Left cardiac atrium (tissue), 4 donors: Measurements from ENCODE around the gene GCN1. TPM values are rescaled to one million over a fixed set of nuclear protein-coding genes. Genes with fewer than 3 reads are reported as not detected.
"Not testable (repeated sequence)": the region's sequence is repeated elsewhere in the genome, so short reads cannot be mapped to it uniquely, and the experiment has no call there.

Experiments used
- ATAC-seq, 2 donors: fragments of 200-7000 bp; cut with Tn5 transposase; one replicate each; pipeline ENCODE4 v1.9.1; 2020; ENCODE audit warnings: mild to moderate bottlenecking in 2 of 2, moderate library complexity in 2 of 2
- DNase-seq: peaks from one replicate; pipeline ENCODE4 v3.0.0-alpha.2; 2020
- intact Hi-C, 2 donors: fragments of 100-400 bp; cut with DNase I; formaldehyde crosslinking; loops; one replicate each; pipeline versions ENCODE4 v1.14.1 to v1.15.1; 2022 to 2023
- long read RNA-seq: library from polyadenylated mRNA; unstranded; transcript quantifications from one replicate; pipeline ENCODE4 v2.0.0, GENCODE V29; 2021
- total RNA-seq, 2 donors: library from RNA; stranded (reverse); fragmentation: NEBNext Ultra II Directional; extraction: Animal tissue kit (Norgen Biotek cat#: 25700); gene quantifications; one replicate each; pipeline ENCODE4 v1.2.1, GENCODE V29; 2021
- donor health status: DM: no; HTN: yes; CAD: no.
- donor health status: DM: no; HTN: yes; CAD: no; lungs with severe emphysema.
- donor health status: DM: yes; HTN: yes; CAD: no.
- donor health status: Dilated cardiomyopathy.

GCN1 gene
- total RNA-seq: 10 to 100 TPM; 36.1 to 51.9 TPM
- long read RNA-seq, partial matches to known transcripts: 26 of 27 reads
- long read RNA-seq, other reads (novel, unspliced or antisense): 1 of 27 reads

GRCh38 chr12:120194534-120195395, at the start of gene GCN1:
Gene GCN1, minus strand, starts transcription at chr12:120194715. Its CDS starts 18 bp downstream, at chr12:120194697.
- peak; percentile 88 for DNase-seq
- ATAC-seq: peak; percentile 97
- intact Hi-C loops: no loop called here

- DNase-seq (no peak), ATAC-seq (no peak)
- intact Hi-C loops: no loop called here
Measured at GRCh38 chr12:120242971-120243699, 48.6 kb upstream of the GCN1 start.

- DNase-seq (peak; percentile 63), ATAC-seq (peak; percentile 38 to 45)
- intact Hi-C loops: no loop called here
Measured at GRCh38 chr12:120242275-120242799, 47.8 kb upstream of the GCN1 start.

GRCh38 chr12:120241561-120242274, 47.2 kb upstream of the GCN1 start:
- ATAC-seq (no peak), DNase-seq (no peak)
- intact Hi-C loops: no loop called here

- intact Hi-C loops: no loop called here
- ATAC-seq: no peak
- DNase-seq: peak; percentile 13
Measured at GRCh38 chr12:120240495-120240833, 45.9 kb upstream of the GCN1 start.

GRCh38 chr12:120239776-120240494, 45.4 kb upstream of the GCN1 start:
- DNase-seq: no peak
- intact Hi-C loops: no loop called here

GRCh38 chr12:120238839-120239445, 44.4 kb upstream of the GCN1 start:
- DNase-seq (peak; percentile 7), ATAC-seq (no peak)
- intact Hi-C loops: no loop called here

More at GRCh38 chr12:120239776-120240494, 45.4 kb upstream of the GCN1 start:
- ATAC-seq: no peak

GRCh38 chr12:120238217-120238616, 43.7 kb upstream of the GCN1 start:
- intact Hi-C loops: no loop called here
- ATAC-seq: no peak
- no peak for DNase-seq

- ATAC-seq (peak; percentile 14 to 34), DNase-seq (peak; percentile 83)
- intact Hi-C loops: no loop called here
Measured at GRCh38 chr12:120237360-120238171, 43.1 kb upstream of the GCN1 start.

- intact Hi-C loops: not testable (repeated sequence)
Measured at GRCh38 chr12:120236809-120237208, 42.3 kb upstream of the GCN1 start.

GRCh38 chr12:120235369-120236323, 41.1 kb upstream of the GCN1 start:
- DNase-seq (no peak), ATAC-seq (peak; percentile 0 to 1)
- intact Hi-C loops: no loop called here

More at GRCh38 chr12:120236809-120237208, 42.3 kb upstream of the GCN1 start:
- not testable (repeated sequence) for DNase-seq, ATAC-seq

- intact Hi-C loops: no loop called here
- ATAC-seq (peak; percentile 62 to 77), DNase-seq (peak; percentile 90)
Measured at GRCh38 chr12:120234643-120235368, 40.3 kb upstream of the GCN1 start.

- intact Hi-C loops: no loop called here
- ATAC-seq (peak in 1 of 2 donors; percentile 14), DNase-seq (peak; percentile 75)
Measured at GRCh38 chr12:120231316-120232011, 36.9 kb upstream of the GCN1 start.

GRCh38 chr12:120230974-120231315, 36.4 kb upstream of the GCN1 start:
- DNase-seq (peak; percentile 23), ATAC-seq (no peak)
- intact Hi-C loops: no loop called here

GRCh38 chr12:120230326-120230973, 35.9 kb upstream of the GCN1 start:
- peak; percentile 78 for DNase-seq
- ATAC-seq: peak; percentile 58 to 65
- intact Hi-C loops: no loop called here
